Epithelial cell of proximal tubule (primary cell): ENCODE results near the gene MC1R. TPM values are rescaled to one million over a fixed set of nuclear protein-coding genes. Genes with fewer than 3 reads are reported as not detected.

ENCODE experiments used
- DNase-seq: peaks from one replicate; pipeline ENCODE4 v3.0.0-alpha.2; 2011; ENCODE audit warnings: low read depth
- H3K4me3 ChIP-seq: 2 replicates; pipeline ENCODE4 v1.5.1; 2011; ENCODE audit warnings: low read depth, mild to moderate bottlenecking, low read length
- total RNA-seq: library from RNA; depleted of rRNA; stranded (reverse); fragments of >200 nt; gene quantifications from 2 replicates; pipeline ENCODE4 v1.2.3, GENCODE V29; 2015
- TF ChIP-seq, protein P1 (sequence below): conservative IDR thresholded peaks from 2 replicates; pipeline ENCODE4 v1.5.1; 2012; ENCODE audit warnings: low read depth, mild to moderate bottlenecking, low read length

The MC1R gene
- total RNA-seq, 1 donor from 2014 or later: 2.5 TPM

DNA sequence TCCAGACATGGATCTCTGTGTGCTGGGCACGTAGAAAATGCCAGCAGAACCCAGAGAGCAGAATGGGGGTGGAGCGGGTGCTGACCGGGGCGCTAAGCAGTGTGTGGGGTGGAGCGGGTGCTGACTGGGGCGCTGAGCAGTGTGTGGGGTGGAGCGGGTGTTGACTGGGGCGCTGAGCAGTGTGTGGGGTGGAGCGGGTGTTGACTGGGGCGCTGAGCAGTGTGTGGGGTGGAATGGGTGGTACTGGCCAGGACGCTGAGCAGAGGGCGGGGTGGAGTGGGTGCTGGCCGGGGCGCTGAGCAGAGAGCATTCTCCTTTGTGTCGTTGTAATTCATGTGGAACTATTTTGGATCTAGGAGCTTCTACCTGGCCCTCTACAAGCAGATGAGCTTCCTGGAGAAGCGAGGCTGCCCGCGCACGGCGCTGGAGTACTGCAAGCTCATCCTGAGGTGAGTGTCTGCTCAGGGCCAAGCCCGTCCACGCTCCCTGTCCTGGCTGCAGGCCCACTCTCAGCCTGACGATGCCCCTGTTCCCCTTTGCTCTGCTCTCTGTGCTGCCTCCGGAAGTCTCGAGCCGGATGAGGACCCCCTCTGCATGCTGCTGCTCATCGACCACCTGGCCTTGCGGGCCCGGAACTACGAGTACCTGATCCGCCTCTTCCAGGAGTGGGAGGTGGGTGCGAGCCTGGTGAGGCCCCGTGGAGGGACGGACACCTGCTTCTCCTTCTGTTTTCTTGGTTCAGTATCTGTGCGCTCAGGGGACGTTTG, 20.3 kb upstream of the MC1R start:
- TF ChIP-seq, protein P1, sequence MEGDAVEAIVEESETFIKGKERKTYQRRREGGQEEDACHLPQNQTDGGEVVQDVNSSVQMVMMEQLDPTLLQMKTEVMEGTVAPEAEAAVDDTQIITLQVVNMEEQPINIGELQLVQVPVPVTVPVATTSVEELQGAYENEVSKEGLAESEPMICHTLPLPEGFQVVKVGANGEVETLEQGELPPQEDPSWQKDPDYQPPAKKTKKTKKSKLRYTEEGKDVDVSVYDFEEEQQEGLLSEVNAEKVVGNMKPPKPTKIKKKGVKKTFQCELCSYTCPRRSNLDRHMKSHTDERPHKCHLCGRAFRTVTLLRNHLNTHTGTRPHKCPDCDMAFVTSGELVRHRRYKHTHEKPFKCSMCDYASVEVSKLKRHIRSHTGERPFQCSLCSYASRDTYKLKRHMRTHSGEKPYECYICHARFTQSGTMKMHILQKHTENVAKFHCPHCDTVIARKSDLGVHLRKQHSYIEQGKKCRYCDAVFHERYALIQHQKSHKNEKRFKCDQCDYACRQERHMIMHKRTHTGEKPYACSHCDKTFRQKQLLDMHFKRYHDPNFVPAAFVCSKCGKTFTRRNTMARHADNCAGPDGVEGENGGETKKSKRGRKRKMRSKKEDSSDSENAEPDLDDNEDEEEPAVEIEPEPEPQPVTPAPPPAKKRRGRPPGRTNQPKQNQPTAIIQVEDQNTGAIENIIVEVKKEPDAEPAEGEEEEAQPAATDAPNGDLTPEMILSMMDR: no peak
- no peak for DNase-seq
- H3K4me3 ChIP-seq: no peak overlapping the region

DNA sequence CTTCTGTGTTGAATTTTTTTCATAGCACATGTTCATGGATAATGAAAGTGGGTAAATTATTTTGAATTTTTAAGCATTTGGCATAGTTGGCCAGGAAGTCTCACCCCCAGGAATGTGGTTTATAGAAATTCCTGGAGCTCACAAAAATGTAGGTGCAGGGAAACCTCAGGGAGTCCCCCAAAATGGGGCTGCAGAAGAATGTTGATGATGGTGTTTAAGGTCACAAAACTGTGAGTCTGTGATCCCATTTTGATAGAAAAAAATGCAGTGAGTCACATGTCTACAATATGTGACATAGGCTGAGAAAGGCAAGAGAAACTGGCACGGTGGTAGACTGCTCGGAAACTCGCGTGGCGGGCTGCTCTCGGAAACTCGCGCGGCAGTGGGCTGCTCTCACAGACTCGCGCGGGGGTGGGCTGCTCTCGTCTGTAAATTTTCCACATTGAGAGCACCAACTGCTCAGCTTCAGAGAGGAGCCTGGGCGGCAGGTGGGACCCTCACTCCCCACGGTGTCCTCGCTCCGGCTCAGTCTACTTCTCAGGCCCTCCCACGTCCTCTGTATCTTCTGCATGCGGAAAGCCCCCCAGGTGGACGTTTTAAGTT, 18.7 kb upstream of the MC1R start:
- no peak for DNase-seq
- no peak overlapping the region for H3K4me3 ChIP-seq
- TF ChIP-seq, protein P1: no peak

DNA sequence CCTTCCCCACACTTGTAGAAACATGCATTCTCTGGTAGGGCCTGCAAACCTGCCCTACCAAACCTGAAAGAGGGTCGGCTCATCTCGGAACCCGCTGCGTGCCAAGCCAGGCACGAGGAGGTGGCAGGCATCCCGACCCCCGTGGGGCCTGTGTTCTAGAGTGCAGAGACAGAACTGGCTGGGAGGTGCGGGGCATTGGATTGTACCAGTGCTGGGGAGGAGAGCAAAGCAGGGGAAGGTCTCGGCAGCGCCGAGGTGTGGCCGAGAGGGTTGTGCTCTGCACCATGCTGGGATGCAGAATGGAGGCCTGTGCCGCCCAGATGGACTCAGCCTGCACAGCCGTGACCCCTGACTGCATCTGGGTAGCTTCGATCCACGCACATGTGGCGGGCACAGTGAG, 17.8 kb upstream of the MC1R start:
- no peak for DNase-seq
- TF ChIP-seq, protein P1: no peak
- no peak overlapping the region for H3K4me3 ChIP-seq

DNA sequence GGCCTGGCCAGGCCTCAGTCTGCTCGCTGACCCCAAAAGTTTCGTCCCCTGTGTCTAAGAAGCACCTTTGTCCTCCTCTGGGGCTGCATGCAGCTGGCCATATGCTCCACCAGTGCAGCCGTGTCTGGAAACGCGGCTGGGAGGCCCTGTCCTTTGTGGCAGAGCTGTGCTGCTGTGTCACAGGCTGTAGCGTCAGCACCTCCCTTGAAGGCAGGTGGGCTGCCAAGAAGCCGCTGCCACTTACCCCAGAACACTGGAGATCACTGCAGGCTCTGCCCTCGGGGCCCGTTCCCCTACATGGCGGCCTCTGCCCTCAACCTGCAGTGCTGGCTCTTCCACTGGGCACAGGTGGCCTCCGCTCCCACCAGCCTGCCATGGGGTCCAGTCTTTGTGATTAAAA, 15.7 kb upstream of the MC1R start:
- no peak for DNase-seq
- TF ChIP-seq, protein P1: no peak
- H3K4me3 ChIP-seq: no peak overlapping the region

DNA sequence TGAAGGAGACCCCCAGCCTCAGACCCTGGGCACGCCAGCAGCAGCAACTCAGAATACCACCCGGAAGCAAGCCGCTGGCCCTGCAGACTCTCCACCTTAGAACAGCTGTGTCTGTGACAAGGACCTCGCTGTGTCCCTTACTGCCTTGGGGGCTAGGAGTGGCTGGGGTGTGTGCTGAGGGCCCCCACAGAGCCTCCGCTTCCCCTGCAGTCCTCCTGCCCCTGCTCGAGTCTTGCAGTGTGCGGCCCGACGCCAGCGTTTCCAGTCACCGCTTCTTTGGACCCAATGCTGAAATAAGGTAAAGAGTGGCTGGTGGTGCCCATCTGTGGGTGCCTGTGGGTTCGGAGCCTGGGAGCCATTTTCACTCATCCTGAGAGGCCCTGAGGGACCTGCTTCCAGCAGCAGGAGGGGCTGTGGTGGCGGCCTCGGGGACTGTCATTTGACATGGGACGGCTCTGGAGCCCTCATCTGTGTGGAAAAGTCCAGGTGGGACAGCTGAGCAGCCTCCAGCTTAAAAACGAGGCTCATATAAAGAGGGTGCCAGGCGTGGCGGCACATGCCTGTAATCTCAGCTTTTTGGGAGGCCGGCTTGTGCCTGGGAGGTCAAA, 14.7 kb upstream of the MC1R start:
- TF ChIP-seq, protein P1: no peak
- DNase-seq: no peak
- H3K4me3 ChIP-seq: no peak overlapping the region

- TF ChIP-seq, protein P1: no peak
- DNase-seq: no peak
Observed at GRCh38 chr16:89904606-89905510, 13.8 kb upstream of the MC1R start.

More at GRCh38 chr16:89904606-89905510, 13.8 kb upstream of the MC1R start:
- no peak overlapping the region for H3K4me3 ChIP-seq
